GM18520 (cell line): ENCODE data around the gene TUBG2.
A peak's percentile ranks its signal among the peaks of the same experiment; 100 is the strongest.

Source experiments
- ATAC-seq: cut with Tn5 transposase; IDR thresholded peaks from one replicate; pipeline ENCODE4 v1.9.1; 2021; ENCODE audit not compliant: unreplicated experiment

Gene TUBG2

GRCh38 chr17:42695500-42695899 is 36.4 kb downstream of the TUBG2 start:
- no peak for ATAC-seq

- no peak for ATAC-seq
These were observed 38.2 kb downstream of the TUBG2 start for GRCh38 chr17:42697108-42697811.

- ATAC-seq = no peak
These were observed 39.8 kb downstream of the TUBG2 start for GRCh38 chr17:42698736-42699414.

- ATAC-seq = no peak
These were observed 40.3 kb downstream of the TUBG2 start for GRCh38 chr17:42699415-42699740.

DNA sequence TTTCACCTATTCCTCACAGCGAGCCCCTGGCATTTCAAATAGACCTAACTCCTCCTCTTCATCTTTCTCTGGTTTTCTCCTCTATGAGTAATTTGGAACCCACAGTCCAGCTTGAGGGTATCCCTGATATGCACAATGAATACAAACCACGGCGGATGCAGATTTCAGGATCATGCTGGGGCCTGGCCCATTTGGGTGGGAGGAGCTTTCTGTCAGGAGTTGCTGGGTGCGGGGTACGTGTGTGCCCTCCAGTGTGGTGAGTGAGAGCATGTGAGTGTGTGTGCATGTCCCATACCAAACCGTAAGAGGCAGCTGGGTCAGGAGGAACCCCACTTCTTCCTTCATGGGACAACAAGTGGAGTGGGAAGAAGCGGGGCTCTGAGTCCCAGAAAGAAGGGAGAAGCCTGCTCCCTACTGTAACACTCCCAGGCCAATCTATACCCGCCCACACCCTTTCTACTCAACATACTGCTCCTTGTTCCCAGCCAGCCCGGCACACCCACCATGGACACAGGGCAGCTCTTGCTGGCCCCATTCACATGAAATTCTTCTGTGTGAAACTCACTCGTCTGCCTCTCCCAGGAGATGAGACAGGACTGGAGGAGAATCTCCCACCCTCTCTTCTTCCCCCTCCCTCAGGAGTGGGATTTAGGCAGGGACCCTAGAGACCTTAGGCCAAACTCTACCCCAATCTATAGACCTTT is 41.7 kb downstream of the TUBG2 start:
- ATAC-seq = no peak

- no peak for ATAC-seq
These were observed 43.4 kb downstream of the TUBG2 start for GRCh38 chr17:42702446-42702845.

DNA sequence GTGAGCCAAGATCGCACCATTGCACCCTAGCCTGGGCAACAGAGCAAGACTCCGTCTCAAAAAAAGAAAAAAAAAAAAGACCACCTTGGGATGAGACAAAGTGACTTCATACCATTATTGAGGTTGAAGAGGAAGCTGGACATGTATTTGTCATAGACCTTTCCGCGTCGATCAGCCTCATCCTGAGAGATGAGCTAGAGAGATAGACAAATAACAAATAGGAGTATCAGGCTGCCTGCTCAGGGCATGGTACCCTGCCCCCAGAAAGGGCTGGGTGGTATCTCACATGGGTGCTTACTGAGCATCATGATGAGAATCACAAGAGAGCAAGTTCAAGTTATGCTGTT is 45.4 kb downstream of the TUBG2 start:
- ATAC-seq = peak; percentile 4

- ATAC-seq = peak; percentile 51
These were observed 45.9 kb downstream of the TUBG2 start for GRCh38 chr17:42704837-42705494.

DNA sequence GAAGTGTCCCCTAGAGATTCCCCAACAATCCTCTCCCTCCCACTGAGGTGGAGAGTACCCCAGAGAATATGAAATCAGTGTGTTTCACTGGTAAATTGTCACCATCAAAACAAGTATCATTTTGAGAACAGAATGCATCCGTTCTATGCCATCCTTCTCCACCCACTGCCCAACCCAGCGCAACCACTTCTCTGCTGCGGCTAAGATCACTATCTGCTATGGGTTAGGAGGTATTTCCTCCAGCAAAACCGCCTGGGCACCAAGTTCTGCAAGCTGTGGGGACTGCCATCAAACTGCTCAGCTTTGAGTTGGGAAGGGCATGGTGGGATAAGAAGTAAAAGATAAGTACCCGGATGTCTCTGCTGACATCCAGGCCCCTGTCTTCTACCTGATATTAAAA is 47.6 kb downstream of the TUBG2 start:
- ATAC-seq = no peak

- no peak for ATAC-seq
These were observed 49.5 kb downstream of the TUBG2 start for GRCh38 chr17:42708588-42708987.

GRCh38 chr17:42709561-42709960 is 50.5 kb downstream of the TUBG2 start:
- no peak for ATAC-seq
